Measurements from ENCODE around the gene MSX1. TPM values are rescaled to one million over a fixed set of nuclear protein-coding genes. Genes with fewer than 3 reads are reported as not detected.

Gene MSX1
- total RNA-seq, 2 donors from 2014 or later, result 11.0 to 24.6 TPM

GRCh38 chr4:4899202-4899925, 39.9 kb downstream of the MSX1 start:
- no peak for TF ChIP-seq CTCF (IDR thresholded peaks at IDR 0.05)
- no peaks in the 10 kb centered on the region for H3K9me3 ChIP-seq
- H3K27me3 ChIP-seq (replicated peaks; ENCODE audit: insufficient read depth), result no peaks in the 10 kb centered on the region
- DNase-seq (ENCODE audit: low spot score) (no peak), ATAC-seq (ENCODE audit: insufficient number of reproducible peaks, low FRiP score, low read depth) (no peak)
- H3K4me1 ChIP-seq (ENCODE audit: control insufficient read depth in 1 of 2, low read depth in 2 of 2), result no peaks in the 10 kb centered on the region
- no peak overlapping the region for H3K27ac ChIP-seq
- no peaks in the 10 kb centered on the region for H3K36me3 ChIP-seq
- H3K4me3 ChIP-seq, result no peak overlapping the region

DNA sequence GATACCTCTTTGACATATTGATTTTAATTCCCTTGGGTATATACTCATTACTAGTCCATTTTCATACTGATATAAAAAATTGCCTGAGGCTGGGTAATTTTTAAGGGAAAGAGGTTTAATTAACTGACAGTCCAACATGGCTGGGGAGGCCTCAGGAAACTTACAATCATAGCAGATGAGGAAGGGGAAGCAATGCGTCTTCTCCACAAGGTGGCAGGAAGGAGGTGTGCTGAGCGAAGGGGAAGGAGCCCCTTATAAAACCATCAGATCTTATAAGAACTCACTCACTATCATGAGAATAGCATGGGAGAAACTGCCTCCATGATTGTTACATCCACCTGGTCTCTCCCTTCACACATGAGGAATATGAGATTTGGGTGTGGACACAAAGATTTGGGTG, 42.4 kb downstream of the MSX1 start:
- no peaks in the 10 kb centered on the region for H3K9me3 ChIP-seq
- no peaks in the 10 kb centered on the region for H3K36me3 ChIP-seq
- H3K27me3 ChIP-seq (replicated peaks; ENCODE audit: insufficient read depth), result no peaks in the 10 kb centered on the region
- H3K4me3 ChIP-seq, result no peak overlapping the region
- no peak overlapping the region for H3K27ac ChIP-seq
- no peak for ATAC-seq (ENCODE audit: insufficient number of reproducible peaks, low FRiP score, low read depth)
- DNase-seq (ENCODE audit: low spot score), result no peak
- H3K4me1 ChIP-seq (ENCODE audit: control insufficient read depth in 1 of 2, low read depth in 2 of 2), result no peaks in the 10 kb centered on the region
- no peak for TF ChIP-seq CTCF (IDR thresholded peaks at IDR 0.05)

GRCh38 chr4:4912155-4912554, 52.7 kb downstream of the MSX1 start:
- Histone ChIP-seq H3K27me3 (replicated peaks; ENCODE audit: insufficient read depth) (no peaks in the 10 kb centered on the region), H3K27ac (no peak overlapping the region), H3K36me3 (no peaks in the 10 kb centered on the region), H3K4me1 (ENCODE audit: control insufficient read depth in 1 of 2, low read depth in 2 of 2) (no peaks in the 10 kb centered on the region), H3K9me3 (no peaks in the 10 kb centered on the region), H3K4me3 (no peak overlapping the region)
- DNase-seq (ENCODE audit: low spot score), result no peak
- ATAC-seq (ENCODE audit: insufficient number of reproducible peaks, low FRiP score, low read depth), result no peak
- TF ChIP-seq CTCF (IDR thresholded peaks at IDR 0.05), result no peak

DNA sequence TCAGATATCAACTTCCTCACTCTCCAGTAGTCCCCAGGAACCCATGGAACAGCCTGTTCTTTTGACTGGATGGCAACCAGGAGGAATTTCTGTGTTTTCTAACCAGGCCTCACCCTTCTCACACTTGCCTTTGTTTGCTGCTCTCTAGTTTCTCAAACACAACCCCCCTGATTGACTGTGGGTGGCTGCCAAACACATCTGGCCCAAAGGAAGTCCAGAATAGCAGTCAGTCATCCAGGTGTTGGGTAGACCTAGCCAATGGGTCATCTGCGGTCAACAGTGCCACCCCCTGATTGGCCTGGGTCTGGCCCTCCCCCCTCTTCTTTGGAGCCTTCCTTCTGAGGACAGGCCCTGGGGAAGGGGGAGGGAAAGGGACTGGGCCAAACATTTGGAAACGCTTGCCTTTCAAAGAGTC, 53.7 kb downstream of the MSX1 start:
- no peak overlapping the region for H3K27ac ChIP-seq
- no peak overlapping the region for H3K4me3 ChIP-seq
- TF ChIP-seq CTCF (IDR thresholded peaks at IDR 0.05), result no peak
- no peaks in the 10 kb centered on the region for H3K36me3 ChIP-seq
- DNase-seq (ENCODE audit: low spot score) (no peak), ATAC-seq (ENCODE audit: insufficient number of reproducible peaks, low FRiP score, low read depth) (no peak)
- H3K4me1 ChIP-seq (ENCODE audit: control insufficient read depth in 1 of 2, low read depth in 2 of 2), result no peaks in the 10 kb centered on the region
- H3K9me3 ChIP-seq, result no peaks in the 10 kb centered on the region
- H3K27me3 ChIP-seq (replicated peaks; ENCODE audit: insufficient read depth), result no peaks in the 10 kb centered on the region

Other genes starting within 250 kb of the MSX1 start
- 100 to 1,000 TPM in 1 of 2 donors, 10 to 100 TPM in 1; 52.3 to 126 TPM for gene CYTL1, start 159.8 kb downstream of the MSX1 start, total RNA-seq
- 1 to 10 TPM; 4.5 to 7.0 TPM for gene STK32B, start 191.8 kb downstream of the MSX1 start, total RNA-seq

Measured in thoracic aorta (tissue), 2 donors.